ENCODE results near the gene DHX16. TPM values are rescaled to one million over a fixed set of nuclear protein-coding genes. Genes with fewer than 3 reads are reported as not detected.

DHX16 gene
- total RNA-seq, 1 experiment from 2014 or later: 44.5 TPM

DNA sequence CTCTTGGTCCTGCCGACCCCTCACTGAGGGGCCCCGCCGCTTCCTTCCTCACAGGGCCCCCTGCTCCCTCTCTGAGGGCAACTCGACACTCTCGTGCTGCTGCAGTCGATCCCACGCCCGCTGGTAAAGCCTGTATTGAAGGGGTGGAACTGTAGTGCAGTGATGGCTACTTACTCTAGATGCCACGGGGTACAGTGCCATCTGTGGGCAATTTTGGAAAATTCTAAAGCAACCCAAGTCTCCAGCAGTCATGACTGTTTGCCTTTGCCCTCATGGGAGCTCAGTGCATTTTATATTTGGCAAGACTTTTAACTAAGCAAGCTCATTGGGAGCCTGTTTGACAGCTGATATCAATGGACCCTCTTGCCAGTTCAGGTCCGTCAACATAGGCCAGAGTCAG, 32.3 kb downstream of the DHX16 start:
- ChIA-PET CTCF (no interaction called here), POLR2A (interaction anchor here (0.6 kb wide), 1 partner anchor 26 kb away, joined by 6 read pairs; no protein-coding TSS in a partner anchor)
- Histone ChIP-seq H3K27me3 (ENCODE audit: control insufficient read depth, insufficient read depth, low read length) (no peaks in the 10 kb centered on the region), H3K4me3 (ENCODE audit: low read depth in 2 of 2, low read length in 2 of 2) (no peak overlapping the region), H3K36me3 (ENCODE audit: control insufficient read depth, insufficient read depth, low read length) (no peaks in the 10 kb centered on the region; the same call in 1 of the 2 replicates), H3K27ac (ENCODE audit: low read length) (no peak overlapping the region), H3K4me1 (ENCODE audit: control insufficient read depth, insufficient read depth, low read length) (no peaks in the 10 kb centered on the region), H3K9me3 (ENCODE audit: control insufficient read depth, insufficient read depth, low read depth, low read length) (no peaks in the 10 kb centered on the region)
- intact Hi-C loops (cut with micrococcal nuclease; ENCODE audit: unreplicated experiment) (no loop called here), in situ Hi-C loops (cut with HindIII; ENCODE audit: low pct_unique_long_range_greater_than_20kb, low sequenced_read_pairs) (no loop called here)
- TF ChIP-seq POLR2AphosphoS5 (IDR thresholded peaks at IDR 0.05; ENCODE audit: low read depth, low read length): no peak
- TF ChIP-seq, protein P1, sequence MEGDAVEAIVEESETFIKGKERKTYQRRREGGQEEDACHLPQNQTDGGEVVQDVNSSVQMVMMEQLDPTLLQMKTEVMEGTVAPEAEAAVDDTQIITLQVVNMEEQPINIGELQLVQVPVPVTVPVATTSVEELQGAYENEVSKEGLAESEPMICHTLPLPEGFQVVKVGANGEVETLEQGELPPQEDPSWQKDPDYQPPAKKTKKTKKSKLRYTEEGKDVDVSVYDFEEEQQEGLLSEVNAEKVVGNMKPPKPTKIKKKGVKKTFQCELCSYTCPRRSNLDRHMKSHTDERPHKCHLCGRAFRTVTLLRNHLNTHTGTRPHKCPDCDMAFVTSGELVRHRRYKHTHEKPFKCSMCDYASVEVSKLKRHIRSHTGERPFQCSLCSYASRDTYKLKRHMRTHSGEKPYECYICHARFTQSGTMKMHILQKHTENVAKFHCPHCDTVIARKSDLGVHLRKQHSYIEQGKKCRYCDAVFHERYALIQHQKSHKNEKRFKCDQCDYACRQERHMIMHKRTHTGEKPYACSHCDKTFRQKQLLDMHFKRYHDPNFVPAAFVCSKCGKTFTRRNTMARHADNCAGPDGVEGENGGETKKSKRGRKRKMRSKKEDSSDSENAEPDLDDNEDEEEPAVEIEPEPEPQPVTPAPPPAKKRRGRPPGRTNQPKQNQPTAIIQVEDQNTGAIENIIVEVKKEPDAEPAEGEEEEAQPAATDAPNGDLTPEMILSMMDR (IDR thresholded peaks at IDR 0.05): no peak
- no peak for TF ChIP-seq TCF7L2 (IDR thresholded peaks at IDR 0.05; ENCODE audit: low read depth, low read length)
- TF ChIP-seq SIN3A (IDR thresholded peaks at IDR 0.05; ENCODE audit: borderline replicate concordance, insufficient read depth, low read depth, low read length): no peak
- TF ChIP-seq, protein P2, sequence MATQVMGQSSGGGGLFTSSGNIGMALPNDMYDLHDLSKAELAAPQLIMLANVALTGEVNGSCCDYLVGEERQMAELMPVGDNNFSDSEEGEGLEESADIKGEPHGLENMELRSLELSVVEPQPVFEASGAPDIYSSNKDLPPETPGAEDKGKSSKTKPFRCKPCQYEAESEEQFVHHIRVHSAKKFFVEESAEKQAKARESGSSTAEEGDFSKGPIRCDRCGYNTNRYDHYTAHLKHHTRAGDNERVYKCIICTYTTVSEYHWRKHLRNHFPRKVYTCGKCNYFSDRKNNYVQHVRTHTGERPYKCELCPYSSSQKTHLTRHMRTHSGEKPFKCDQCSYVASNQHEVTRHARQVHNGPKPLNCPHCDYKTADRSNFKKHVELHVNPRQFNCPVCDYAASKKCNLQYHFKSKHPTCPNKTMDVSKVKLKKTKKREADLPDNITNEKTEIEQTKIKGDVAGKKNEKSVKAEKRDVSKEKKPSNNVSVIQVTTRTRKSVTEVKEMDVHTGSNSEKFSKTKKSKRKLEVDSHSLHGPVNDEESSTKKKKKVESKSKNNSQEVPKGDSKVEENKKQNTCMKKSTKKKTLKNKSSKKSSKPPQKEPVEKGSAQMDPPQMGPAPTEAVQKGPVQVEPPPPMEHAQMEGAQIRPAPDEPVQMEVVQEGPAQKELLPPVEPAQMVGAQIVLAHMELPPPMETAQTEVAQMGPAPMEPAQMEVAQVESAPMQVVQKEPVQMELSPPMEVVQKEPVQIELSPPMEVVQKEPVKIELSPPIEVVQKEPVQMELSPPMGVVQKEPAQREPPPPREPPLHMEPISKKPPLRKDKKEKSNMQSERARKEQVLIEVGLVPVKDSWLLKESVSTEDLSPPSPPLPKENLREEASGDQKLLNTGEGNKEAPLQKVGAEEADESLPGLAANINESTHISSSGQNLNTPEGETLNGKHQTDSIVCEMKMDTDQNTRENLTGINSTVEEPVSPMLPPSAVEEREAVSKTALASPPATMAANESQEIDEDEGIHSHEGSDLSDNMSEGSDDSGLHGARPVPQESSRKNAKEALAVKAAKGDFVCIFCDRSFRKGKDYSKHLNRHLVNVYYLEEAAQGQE (IDR thresholded peaks at IDR 0.05; ENCODE audit: insufficient read depth in 1 of 2, low read depth in 2 of 2, low read length in 1 of 2): no peak
- BruUV-seq (replicated peaks): no TSS peak
- ATAC-seq (peak; percentile 75), DNase-seq (ENCODE audit: low read depth, low spot score) (no peak)

DNA sequence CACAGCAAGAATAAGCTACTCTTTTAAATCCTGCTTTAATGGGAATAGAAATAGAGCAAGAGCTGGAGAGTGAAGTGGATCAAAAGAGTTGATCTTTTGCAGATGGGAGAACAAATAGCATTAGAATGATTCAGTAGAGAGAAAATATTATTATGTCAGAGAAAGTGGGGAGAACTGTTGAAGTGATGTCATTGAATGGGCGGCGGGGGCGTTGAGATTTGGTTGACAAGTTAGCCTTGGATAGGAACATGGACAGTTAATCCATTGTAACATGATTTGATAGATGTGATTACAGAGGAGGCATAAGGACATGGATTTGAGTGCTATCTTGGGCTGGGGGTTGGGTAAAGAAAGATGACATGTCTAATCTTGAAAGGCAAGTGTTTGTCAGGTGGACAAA, 37.0 kb downstream of the DHX16 start:
- intact Hi-C loops (cut with micrococcal nuclease; ENCODE audit: unreplicated experiment): no loop called here
- TSS peak; percentile 57 for BruUV-seq (replicated peaks)

More for the DNA sequence above, 37.0 kb downstream of the DHX16 start:
- ChIA-PET CTCF (interaction anchor here (0.5 kb wide), 1 partner anchor 82 kb away, joined by 3 read pairs; the partner anchor contains the start of gene MDC1), POLR2A (no interaction called here)
- DNase-seq (ENCODE audit: low read depth, low spot score): no peak
- ATAC-seq: no peak
- Histone ChIP-seq H3K36me3 (ENCODE audit: control insufficient read depth, insufficient read depth, low read length) (no peaks in the 10 kb centered on the region), H3K4me1 (ENCODE audit: control insufficient read depth, insufficient read depth, low read length) (no peaks in the 10 kb centered on the region), H3K4me3 (ENCODE audit: low read depth in 2 of 2, low read length in 2 of 2) (no peak overlapping the region), H3K27me3 (ENCODE audit: control insufficient read depth, insufficient read depth, low read length) (no peaks in the 10 kb centered on the region), H3K27ac (ENCODE audit: low read length) (no peak overlapping the region), H3K9me3 (ENCODE audit: control insufficient read depth, insufficient read depth, low read depth, low read length) (no peaks in the 10 kb centered on the region)
- TF ChIP-seq, protein P2 (IDR thresholded peaks at IDR 0.05; ENCODE audit: insufficient read depth in 1 of 2, low read depth in 2 of 2, low read length in 1 of 2): no peak
- TF ChIP-seq POLR2AphosphoS5 (IDR thresholded peaks at IDR 0.05; ENCODE audit: low read depth, low read length) (no peak), SIN3A (IDR thresholded peaks at IDR 0.05; ENCODE audit: borderline replicate concordance, insufficient read depth, low read depth, low read length) (no peak), TCF7L2 (IDR thresholded peaks at IDR 0.05; ENCODE audit: low read depth, low read length) (no peak)
- TF ChIP-seq, protein P1 (IDR thresholded peaks at IDR 0.05): no peak
- in situ Hi-C loops (cut with HindIII; ENCODE audit: low pct_unique_long_range_greater_than_20kb, low sequenced_read_pairs): no loop called here
